GM21619 (cell line): Measurements from ENCODE around the gene FOXD1.

ENCODE experiments used
- ATAC-seq: cut with Tn5 transposase; IDR thresholded peaks from one replicate; pipeline ENCODE4 v1.9.1; 2021; ENCODE audit not compliant: unreplicated experiment

The FOXD1 gene

GRCh38 chr5:73441378-73441777, 7.2 kb downstream of the FOXD1 start:
- no peak for ATAC-seq

- no peak for ATAC-seq
These were observed 8.3 kb downstream of the FOXD1 start for GRCh38 chr5:73440262-73440661.

- no peak for ATAC-seq
These were observed 9.7 kb downstream of the FOXD1 start for GRCh38 chr5:73438645-73439470.

GRCh38 chr5:73437777-73438644, 10.6 kb downstream of the FOXD1 start:
- no peak for ATAC-seq

- ATAC-seq = no peak
These were observed 11.3 kb downstream of the FOXD1 start for GRCh38 chr5:73437101-73437776.

GRCh38 chr5:73436535-73437100, 12.0 kb downstream of the FOXD1 start:
- ATAC-seq = no peak

GRCh38 chr5:73435759-73436534, 12.6 kb downstream of the FOXD1 start:
- ATAC-seq = no peak

- no peak for ATAC-seq
These were observed 13.7 kb downstream of the FOXD1 start for GRCh38 chr5:73434907-73435306.

- no peak for ATAC-seq
These were observed 14.1 kb downstream of the FOXD1 start for GRCh38 chr5:73434461-73434860.

GRCh38 chr5:73433982-73434342, 14.6 kb downstream of the FOXD1 start:
- ATAC-seq = no peak

GRCh38 chr5:73433272-73433981, 15.2 kb downstream of the FOXD1 start:
- no peak for ATAC-seq

- no peak for ATAC-seq
These were observed 17.2 kb downstream of the FOXD1 start for GRCh38 chr5:73431204-73431851.

- no peak for ATAC-seq
These were observed 22.5 kb downstream of the FOXD1 start for GRCh38 chr5:73426034-73426433.

GRCh38 chr5:73424556-73424977, 24.0 kb downstream of the FOXD1 start:
- no peak for ATAC-seq

- no peak for ATAC-seq
These were observed 26.4 kb downstream of the FOXD1 start for GRCh38 chr5:73422164-73422563.

GRCh38 chr5:73420666-73421065, 27.9 kb downstream of the FOXD1 start:
- ATAC-seq = no peak

- ATAC-seq = no peak
These were observed 28.8 kb downstream of the FOXD1 start for GRCh38 chr5:73419465-73420390.

- no peak for ATAC-seq
These were observed 29.5 kb downstream of the FOXD1 start for GRCh38 chr5:73419117-73419464.
